ENCODE measurements around the gene LIN28A.

Gene LIN28A

DNA sequence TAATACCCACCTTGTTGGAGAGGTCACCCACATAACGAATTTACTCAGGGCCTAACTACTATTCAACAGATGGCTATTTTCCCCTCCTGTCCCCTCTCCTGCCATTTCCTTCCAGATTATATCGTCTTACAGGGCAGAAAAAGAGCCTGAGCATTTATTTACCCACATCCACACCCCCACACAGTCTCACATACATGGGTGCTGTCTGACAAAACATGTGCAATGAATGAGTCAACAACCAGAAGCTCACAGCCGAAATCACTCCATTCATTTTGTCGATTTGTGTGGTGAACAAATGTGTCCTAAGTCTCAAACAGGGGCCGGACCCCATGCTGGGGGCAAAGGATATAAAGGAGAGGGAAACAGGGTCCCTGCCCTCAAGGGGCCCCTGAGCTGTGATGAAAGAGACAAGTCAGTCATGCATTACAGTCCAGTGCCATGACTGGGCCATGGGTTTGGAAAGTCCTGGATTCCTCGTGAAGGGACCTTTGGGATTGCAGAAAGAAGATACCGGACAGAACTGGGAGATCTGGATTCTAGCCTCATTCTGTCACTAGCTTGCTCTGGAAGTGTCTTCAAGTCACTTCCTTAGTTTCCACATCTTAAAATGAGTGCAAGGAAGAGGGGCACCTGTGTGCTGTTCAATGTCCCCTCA lies 21.7 kb upstream of the LIN28A start:
- DNase-seq (ENCODE audit: low spot score) = no peak

DNA sequence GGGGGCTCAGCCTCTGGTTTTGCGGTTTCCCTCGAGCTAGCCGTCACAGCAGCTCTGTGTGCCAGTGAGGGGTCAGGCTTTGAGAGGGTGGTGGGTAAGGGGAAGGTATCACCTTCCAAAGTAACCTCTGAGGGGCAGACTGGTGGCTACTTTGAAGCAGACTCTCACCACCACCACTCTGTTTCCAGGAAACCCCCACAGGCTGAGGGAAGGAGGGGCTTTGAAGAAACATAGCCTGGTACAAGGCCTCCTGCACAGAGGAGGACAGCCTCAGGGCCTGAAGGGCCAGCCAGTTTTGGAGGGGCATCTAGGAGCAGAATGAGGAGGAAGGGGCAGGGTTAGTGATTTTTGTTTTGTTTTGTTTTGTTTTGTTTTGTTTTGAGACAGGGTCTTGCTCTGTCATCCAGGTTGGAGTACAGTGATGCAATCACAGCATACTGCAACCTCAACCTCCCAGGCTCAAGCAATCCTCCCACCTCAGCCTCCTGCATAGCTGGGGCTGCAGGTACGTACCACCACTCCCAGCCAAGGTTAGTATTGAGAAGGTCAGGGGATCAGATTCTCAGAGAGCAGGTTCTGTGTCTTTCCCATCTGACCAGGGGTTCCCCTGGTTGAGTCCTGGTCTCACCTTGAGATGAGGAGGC lies 20.9 kb upstream of the LIN28A start:
- DNase-seq (ENCODE audit: low spot score) = no peak

DNA sequence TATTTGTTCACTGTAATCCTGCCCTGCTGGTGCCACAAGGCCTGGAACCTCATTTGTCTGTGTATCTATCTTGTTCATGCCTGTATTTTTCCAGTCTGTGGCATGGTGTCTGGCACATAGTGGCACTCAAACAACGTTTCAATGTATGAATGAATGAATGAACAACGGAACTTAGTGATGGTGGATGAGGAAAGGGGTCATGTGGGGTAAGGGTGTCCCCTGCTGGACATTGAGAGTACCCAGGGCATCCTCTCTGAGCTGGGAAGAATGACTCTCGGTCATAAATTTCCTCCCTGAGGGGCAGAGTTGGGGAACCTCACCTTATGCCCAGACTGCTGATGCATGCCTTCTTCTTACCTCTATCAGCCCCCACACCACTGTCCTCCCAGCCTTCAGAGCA lies 19.2 kb upstream of the LIN28A start:
- peak; percentile 63 for DNase-seq (ENCODE audit: low spot score)

DNA sequence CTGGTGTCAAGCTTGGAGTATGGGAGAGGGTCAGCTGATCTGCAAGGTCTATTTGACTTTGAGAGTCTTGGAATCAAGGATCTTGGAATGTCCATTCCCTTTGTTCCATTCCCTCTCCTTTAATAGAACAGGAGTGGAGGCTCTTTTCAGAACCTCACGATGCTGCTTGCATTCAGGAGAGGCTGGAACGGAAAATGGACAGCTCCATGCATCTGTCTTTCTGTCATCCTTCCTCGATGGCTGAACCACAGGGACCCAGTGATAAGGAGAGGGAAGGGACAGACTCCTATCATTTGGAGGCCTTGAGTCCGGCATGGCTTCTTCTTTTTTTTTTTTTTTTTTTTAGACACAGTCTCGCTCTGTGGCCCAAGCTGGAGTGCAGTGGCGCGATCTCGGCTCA lies 14.9 kb upstream of the LIN28A start:
- no peak for DNase-seq (ENCODE audit: low spot score)

DNA sequence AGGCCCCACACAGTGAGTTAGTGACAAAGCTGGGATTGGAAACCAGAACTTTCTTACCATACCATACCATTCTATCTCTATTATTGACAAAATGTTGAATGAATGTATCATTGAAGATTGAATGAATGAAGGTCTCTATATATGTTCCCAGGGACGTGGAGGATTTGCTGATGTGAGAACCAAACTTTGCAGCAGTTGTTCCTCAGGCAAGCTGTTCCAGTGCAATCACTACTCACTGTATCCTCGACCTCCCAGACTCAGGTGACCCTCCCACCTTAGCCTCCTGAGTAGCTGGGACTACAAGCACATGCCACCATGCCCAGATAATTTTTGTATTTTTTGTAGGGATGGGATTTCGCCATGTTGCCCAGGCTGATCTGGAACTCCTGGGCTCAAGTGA lies 11.6 kb upstream of the LIN28A start:
- no peak for DNase-seq (ENCODE audit: low spot score)

DNA sequence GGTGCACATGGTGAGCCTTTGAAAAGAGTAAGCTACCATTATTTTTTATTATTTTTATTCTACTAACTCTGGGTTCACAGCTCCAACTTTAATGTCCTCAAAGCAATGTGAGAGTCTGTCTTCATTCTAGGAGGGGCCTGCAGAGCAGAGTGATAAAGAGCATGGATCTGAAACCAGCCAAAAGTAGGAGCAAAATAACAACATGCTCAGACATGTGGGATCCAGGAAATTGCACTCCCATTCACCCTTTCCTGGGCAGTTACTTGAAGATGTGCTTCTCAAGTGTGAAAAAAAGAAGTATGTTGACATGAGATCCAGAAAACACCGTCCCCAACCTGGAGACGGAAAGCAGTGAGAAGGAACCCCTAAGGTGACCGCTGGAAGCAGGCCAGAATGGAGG lies 8.7 kb upstream of the LIN28A start:
- no peak for DNase-seq (ENCODE audit: low spot score)

DNA sequence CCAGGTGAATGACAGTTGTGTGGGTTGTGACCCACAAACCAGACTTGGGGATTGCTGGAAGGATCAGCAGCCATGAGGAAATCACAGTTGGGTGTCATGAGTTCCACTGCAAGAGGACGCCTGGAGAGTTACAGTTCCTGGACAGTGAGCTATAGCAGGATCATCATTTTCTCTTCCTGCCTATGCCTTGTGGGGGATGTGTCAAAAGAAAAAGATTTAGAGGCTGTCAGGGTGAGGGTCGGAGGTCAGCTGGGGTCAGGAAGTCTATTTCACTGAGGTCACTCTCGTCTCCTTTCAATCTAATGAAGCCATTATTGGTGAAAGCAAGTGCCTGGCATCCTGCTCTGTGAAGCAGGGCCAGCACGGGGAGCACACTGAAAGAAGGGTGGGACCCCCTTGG lies 7.0 kb upstream of the LIN28A start:
- DNase-seq (ENCODE audit: low spot score) = no peak

DNA sequence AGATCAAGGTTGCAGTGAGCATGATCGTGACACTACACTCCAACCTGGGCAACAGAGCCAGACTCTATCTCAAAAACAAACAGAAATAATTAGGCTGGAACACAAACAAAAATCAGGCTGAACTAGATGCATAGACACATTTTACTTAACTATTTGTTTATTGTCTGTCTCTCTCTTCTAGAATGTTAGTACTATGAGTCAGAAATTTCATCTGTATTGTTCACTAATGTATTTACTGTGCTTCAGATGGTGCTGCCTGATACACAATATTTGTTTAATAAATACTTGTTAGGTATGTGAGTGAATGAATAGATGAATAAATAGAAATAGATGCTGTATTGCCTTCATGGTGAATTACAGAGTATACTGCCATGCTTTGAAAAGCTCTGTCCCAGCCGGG lies 6.0 kb upstream of the LIN28A start:
- DNase-seq (ENCODE audit: low spot score) = no peak

DNA sequence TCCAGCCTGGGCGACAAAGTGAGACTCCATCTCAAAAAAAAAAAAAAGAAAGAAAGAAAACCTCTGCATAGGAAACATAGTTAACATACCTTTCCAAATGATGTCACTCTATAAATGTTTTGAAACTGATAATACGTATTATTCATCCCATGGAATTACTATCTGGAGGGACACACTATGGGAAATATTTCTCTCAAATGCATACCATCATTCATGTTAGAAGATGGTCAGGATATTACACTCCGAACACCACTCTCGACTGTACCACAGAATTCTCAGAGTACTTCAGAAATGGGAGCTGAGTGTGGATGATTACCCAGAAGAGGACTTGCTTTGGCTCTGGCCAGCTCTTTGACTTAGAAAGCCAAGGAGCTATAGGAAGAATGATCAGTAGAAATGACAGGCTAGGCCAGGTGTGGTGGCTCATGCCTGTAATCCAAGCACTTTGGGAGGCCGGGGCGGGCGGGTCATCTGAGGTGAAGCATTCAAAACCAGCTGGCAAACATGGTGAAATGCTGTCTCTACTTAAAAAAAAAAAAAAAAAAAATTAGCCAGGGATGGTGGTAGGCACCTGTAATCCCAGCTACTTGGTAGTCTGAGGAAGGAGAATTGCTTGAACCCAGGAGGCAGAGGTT lies 5.2 kb upstream of the LIN28A start:
- no peak for DNase-seq (ENCODE audit: low spot score)

DNA sequence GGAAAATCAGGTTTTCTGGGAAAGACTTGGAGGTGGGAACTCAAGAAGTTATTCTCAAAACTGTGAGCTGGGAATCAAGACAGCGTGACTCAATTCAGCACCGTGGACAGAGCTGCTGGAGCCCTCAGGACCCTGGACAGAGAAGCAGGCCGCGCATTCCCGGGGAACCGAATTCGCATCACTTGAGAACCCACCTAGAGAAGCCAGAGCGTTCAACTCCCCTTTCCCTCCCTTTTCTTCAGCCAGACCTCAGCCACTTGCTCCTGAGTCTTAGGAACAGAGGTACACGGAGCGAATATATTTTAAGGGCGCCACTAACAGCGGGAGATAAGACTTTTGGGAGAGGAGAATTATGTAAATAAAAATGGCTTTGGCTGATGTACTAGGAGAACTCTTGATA lies 2.0 kb upstream of the LIN28A start:
- peak; percentile 64 for DNase-seq (ENCODE audit: low spot score)

DNA sequence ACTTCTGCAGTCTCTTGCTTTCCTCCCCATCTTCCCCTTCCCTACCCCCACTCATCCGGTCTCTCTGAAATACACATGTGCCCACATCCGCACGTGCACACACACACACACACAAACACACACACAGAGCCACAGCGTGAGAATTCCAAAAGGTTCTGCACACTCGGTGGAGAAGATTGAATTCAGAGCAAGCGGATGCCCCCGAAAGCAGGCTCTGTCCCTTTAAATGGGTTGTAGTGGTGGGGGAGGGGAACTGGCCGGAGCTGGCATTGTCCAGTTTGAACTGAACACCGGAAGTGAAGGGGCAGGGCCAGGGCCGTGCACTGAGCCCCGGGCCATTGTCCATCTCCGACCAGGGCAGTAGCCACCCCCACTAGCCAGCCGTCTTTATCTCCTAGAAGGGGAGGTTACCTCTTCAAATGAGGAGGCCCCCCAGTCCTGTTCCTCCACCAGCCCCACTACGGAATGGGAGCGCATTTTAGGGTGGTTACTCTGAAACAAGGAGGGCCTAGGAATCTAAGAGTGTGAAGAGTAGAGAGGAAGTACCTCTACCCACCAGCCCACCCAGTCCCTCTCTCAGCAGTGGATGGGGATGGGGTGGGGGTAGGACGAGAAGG lies 1.3 kb upstream of the LIN28A start:
- no peak for DNase-seq (ENCODE audit: low spot score)

DNA sequence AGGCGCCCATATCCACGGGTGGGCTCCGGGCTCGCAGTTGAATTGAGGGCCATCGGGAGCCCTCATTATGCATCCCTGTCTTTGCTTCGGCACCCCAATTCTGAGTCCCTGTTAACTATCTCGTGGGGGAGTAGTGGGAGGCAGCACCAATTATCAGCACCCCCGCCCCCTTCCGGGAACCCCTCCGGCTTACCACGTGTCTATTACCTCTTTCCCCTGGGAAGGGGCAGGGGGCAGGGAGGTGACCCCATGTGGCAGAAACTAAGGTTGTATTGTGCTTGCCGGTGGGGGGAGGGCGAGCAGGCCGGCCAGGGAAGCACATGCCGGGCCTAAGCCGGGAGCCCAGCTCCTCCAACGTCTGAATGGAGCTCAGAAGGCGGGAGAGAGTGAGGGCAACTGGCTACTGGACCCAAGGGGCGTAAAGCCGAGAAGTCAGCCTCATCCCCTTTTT lies 1.0 kb downstream of the LIN28A start:
- DNase-seq (ENCODE audit: low spot score) = no peak

DNA sequence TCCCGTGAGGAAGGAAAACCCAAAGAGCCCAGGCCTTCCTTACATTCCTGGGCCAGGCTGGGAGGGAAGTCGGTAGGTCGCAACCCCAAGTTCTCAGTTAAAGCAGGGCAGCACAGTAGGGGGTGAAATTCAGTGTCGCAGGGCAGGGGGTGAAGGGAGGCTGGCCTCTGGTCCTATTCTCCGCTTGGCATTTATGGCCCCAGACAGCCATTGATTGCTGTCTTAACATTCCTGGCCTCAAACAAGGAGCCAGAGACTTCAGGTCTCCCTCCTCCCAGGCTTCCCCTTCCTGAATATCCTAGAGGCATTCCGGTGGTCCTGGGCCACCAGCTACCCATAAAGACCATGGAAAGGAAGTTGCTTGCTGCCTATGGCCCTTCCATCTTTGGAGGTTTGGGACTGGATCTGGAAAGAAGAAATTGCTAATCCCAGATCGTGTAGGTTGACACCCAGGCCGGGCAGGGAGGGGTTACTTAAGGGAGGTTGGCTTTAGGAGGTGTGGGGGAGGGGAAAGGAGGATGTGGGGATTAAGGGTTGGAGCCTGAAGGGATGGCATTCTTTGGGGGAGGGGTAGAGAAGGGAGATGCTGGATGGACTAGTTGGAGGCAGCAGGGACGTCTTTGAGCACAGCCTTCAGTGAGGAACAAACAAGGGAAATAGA lies 1.7 kb downstream of the LIN28A start:
- no peak for DNase-seq (ENCODE audit: low spot score)

DNA sequence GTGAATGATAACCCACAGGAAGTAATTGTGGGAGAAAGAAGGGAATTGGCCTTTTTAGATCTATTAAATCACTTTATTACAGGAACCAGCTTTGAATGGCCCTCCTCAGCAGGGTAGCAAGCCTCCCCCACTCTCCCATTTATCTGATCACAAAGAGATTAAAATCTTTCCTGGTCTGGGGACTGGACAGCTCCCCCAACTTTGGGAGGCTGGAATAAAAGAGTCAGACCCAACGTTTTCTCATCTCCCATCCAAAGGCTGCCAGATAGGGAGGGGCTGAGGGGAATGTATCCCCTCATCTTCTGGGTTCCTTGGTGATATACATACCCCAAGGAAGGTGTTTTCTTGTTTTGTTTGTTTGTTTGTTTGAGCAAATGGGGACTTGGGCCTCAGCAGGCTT lies 2.4 kb downstream of the LIN28A start:
- no peak for DNase-seq (ENCODE audit: low spot score)

DNA sequence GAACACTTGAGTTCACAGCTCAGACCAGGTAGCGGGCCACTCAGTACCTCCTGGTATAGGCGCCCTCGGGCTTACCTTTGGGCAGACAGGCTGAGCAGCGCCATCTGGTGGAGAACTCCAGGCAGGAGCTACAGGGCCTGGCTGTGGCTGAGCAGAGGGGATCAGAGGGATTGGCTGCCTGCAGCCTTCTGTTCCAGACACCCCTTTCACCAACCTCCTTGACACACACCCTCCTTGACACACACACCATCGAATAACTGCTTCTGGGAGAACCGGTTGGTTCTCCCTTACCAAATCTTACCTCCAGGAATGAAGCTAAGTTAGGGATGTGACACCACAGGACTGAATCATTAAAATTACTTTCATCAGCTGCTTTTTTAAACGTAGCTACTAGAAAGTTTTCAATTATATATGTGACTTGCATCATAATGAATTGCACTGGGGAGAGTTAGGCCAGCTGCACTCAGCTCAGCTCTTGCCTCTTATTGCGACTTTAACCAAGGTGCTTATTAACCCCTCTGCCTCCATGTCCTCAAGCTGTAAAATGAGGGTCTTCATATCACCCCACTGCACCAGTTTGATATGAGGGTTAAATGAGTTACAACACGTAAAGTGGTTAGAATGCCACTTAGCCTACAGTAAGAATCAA lies 6.6 kb downstream of the LIN28A start:
- peak; percentile 43 for DNase-seq (ENCODE audit: low spot score)

DNA sequence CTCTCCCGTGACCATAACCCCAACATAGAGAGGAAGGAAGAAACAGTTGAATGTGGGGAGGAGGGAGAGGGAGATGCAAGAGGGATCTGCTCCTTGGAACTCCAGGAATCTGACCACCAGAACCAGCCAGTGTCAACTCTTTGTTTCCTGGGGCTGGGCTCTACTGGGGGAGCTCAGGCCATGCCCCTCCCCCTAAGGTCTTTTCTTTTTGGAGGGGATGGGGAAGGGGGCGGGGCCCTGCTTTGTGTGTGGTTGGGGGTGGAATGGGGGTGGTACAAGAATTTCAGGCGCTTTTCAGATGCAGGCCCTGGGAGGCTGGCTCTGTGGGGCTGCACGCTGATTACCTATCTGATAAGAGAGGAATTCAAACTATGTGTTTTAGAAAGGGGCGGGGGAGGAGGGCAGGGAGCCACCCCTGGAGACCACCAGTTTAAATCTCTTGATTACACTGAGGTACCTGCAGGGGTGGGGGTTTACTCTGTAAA lies 8.3 kb downstream of the LIN28A start:
- no peak for DNase-seq (ENCODE audit: low spot score)

DNA sequence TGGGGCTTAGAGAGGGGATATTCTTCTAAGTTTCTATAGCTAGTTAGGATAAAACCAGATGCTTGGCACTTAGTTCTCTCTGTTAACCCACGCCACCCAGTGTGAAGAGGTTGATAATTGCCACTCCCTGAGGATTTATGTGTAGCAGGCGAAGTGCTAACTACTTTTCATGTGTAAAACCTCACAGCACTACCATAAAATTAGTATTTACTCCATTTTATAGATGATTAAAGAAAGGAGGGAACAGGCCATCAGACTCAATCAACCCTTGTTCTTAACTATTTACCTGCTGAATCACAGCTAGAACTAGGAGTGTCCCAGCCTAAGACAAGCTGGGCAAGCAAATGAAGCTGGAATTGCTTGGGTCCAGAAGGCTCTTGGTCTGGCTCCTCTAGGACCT lies 8.9 kb downstream of the LIN28A start:
- DNase-seq (ENCODE audit: low spot score) = no peak

DNA sequence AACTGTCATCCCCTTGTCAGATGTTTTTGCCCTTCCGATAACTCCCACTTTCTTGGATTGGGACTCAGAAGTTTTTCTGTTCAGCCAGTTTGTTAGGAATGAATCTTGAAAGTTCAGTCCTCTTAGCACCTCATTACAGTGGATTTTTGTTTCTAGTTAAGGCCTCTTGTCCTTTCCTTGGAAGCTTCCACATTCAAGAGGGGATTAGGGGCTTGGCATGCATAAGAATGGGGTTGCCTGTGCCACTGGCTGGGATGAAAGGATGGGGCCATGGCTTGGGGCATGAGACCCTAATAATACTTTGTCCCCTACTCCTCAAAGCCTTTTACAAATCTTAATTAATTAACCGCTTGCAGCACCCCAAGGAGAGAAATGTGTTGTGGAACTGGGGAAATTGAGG lies 19.1 kb downstream of the LIN28A start:
- DNase-seq (ENCODE audit: low spot score) = no peak

DNA sequence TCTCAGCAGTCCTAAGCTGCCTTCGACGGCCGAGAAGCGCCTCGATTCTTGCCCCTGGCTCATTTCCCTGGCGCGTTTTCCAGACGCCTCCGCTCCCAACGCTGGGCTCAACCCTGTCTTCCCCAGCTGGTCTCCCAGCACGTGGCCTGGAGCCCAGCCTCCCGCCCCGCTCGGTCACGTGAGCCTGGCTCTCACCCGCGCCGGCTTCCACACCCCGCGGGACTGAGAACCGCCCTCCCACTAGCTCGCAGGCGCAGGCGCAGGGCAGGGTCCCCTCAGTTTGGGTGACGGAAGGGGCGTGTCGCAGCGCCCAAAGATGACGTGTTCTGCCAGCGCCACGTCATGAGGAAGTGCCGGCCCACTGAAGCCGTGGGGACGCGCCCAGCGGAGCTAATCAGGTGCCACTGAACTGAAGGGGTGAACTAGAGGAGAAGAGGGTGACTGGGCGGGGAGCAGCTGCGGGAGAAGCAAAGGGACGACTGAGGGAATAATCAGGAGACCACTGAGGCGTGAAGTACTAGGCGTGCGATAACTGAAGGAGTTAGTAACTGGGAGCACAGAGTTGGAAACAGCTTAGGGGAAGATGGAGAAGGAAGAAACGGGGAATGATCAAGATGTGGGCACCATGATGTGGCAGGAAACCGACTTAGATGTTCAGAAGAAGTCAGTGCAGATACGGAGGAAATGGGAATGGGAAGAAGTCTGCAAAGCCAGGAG lies 21.5 kb downstream of the LIN28A start, which contains the start of gene DHDDS:
DHDDS (plus strand) TSS at position 343 of the 717 bp plus-strand sequence. CDS start 625 bp downstream, outside the sequence.
- peak; percentile 98 for DNase-seq (ENCODE audit: low spot score)

DNA sequence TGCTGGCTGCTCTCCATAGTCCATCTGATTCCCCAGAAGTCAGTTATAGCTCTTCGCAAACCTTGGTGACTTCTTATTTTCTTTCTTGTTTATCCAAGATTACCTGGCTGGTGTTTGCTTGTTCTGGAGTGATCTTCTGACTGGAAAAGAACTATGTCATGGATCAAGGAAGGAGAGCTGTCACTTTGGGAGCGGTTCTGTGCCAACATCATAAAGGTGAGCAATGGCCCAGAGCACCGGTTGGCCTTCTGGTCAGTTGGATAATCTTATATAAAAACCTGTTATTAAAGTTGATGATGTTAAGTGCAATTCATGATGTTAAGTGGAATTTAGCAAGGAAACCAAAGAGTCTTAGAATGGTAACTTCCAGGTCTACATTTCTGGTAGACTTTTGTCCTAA lies 22.2 kb downstream of the LIN28A start:
- DNase-seq (ENCODE audit: low spot score) = no peak

DNA sequence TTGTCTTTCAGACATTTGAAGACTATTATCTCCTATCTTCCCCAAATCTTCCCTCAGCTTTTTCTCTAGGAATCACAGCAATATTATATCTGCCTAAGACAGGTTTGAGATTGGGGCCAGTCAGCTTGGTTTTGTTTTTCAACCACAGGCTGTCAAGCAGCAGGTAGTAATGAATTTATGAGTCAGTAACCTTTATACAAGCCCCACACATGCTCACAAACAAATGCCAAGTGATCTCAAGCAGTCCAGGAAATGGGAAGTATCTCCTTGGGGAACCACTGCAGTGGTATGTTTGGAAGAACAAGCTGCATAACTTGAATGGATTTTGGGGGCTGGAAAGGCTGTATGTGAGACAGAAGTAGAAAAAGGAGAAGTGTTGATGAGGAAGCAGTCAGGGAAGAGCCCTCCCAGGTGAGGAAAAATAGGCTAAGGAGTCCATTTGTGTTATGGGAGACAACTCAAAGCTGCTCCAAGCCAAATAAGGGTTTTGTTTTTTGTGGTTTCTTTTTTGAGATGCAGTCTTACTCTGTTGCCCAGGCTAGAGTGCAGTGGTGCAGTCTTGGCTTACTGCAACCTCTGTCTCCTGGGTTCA lies 23.6 kb downstream of the LIN28A start:
- DNase-seq (ENCODE audit: low spot score) = no peak

All from globus pallidus (tissue), 1 donor.